ENCODE results near the gene DCLK3.

The DCLK3 gene

GRCh38 chr3:36792342-36792741 is 28.0 kb upstream of the DCLK3 start:
- no peak overlapping the region for H3K27ac ChIP-seq (ENCODE audit: low read depth, low read length)
- H3K4me3 ChIP-seq (ENCODE audit: low read depth, low read length): no peak overlapping the region
- peaks cover 4% of the 10 kb centered on the region for H3K4me1 ChIP-seq (ENCODE audit: control insufficient read depth, insufficient read depth, low read length, unreplicated experiment)
- H3K27me3 ChIP-seq (ENCODE audit: insufficient read depth, low read length): peaks cover 41% of the 10 kb centered on the region
- no peak overlapping the region for H2AFZ ChIP-seq (ENCODE audit: low read length, unreplicated experiment)
- H3K79me2 ChIP-seq (ENCODE audit: control insufficient read depth, insufficient read depth, low read length, unreplicated experiment): no peaks in the 10 kb centered on the region
- no peaks in the 10 kb centered on the region for H3K36me3 ChIP-seq (ENCODE audit: insufficient read depth, low read length)

- Histone ChIP-seq H3K79me2 (ENCODE audit: control insufficient read depth, insufficient read depth, low read length, unreplicated experiment) (no peaks in the 10 kb centered on the region), H3K4me1 (ENCODE audit: control insufficient read depth, insufficient read depth, low read length, unreplicated experiment) (no peaks in the 10 kb centered on the region), H3K27me3 (ENCODE audit: insufficient read depth, low read length) (peaks cover 41% of the 10 kb centered on the region), H3K27ac (ENCODE audit: low read depth, low read length) (no peak overlapping the region), H3K36me3 (ENCODE audit: insufficient read depth, low read length) (no peaks in the 10 kb centered on the region), H3K4me3 (ENCODE audit: low read depth, low read length) (no peak overlapping the region), H2AFZ (ENCODE audit: low read length, unreplicated experiment) (no peak overlapping the region)
These were observed 26.4 kb upstream of the DCLK3 start for GRCh38 chr3:36790765-36791164.

- no peak overlapping the region for H3K27ac ChIP-seq (ENCODE audit: low read depth, low read length)
- no peak overlapping the region for H2AFZ ChIP-seq (ENCODE audit: low read length, unreplicated experiment)
- peaks cover 38% of the 10 kb centered on the region for H3K27me3 ChIP-seq (ENCODE audit: insufficient read depth, low read length)
These were observed 22.9 kb upstream of the DCLK3 start for GRCh38 chr3:36786921-36787890.

GRCh38 chr3:36784138-36784635 is 19.8 kb upstream of the DCLK3 start:
- no peak overlapping the region for H3K27ac ChIP-seq (ENCODE audit: low read depth, low read length)
- no peaks in the 10 kb centered on the region for H3K4me1 ChIP-seq (ENCODE audit: control insufficient read depth, insufficient read depth, low read length, unreplicated experiment)
- no peak overlapping the region for H3K4me3 ChIP-seq (ENCODE audit: low read depth, low read length)
- H3K79me2 ChIP-seq (ENCODE audit: control insufficient read depth, insufficient read depth, low read length, unreplicated experiment): no peaks in the 10 kb centered on the region
- no peaks in the 10 kb centered on the region for H3K36me3 ChIP-seq (ENCODE audit: insufficient read depth, low read length)
- H2AFZ ChIP-seq (ENCODE audit: low read length, unreplicated experiment): no peak overlapping the region
- H3K27me3 ChIP-seq (ENCODE audit: insufficient read depth, low read length): peaks cover 15% of the 10 kb centered on the region

More at GRCh38 chr3:36786921-36787890, 22.9 kb upstream of the DCLK3 start:
- H3K4me1 ChIP-seq (ENCODE audit: control insufficient read depth, insufficient read depth, low read length, unreplicated experiment): no peaks in the 10 kb centered on the region
- H3K79me2 ChIP-seq (ENCODE audit: control insufficient read depth, insufficient read depth, low read length, unreplicated experiment): no peaks in the 10 kb centered on the region
- H3K4me3 ChIP-seq (ENCODE audit: low read depth, low read length): no peak overlapping the region
- H3K36me3 ChIP-seq (ENCODE audit: insufficient read depth, low read length): no peaks in the 10 kb centered on the region

GRCh38 chr3:36777424-36778218 is 13.3 kb upstream of the DCLK3 start:
- Histone ChIP-seq H3K4me1 (ENCODE audit: control insufficient read depth, insufficient read depth, low read length, unreplicated experiment) (no peaks in the 10 kb centered on the region), H3K79me2 (ENCODE audit: control insufficient read depth, insufficient read depth, low read length, unreplicated experiment) (no peaks in the 10 kb centered on the region), H3K27ac (ENCODE audit: low read depth, low read length) (no peak overlapping the region), H2AFZ (ENCODE audit: low read length, unreplicated experiment) (no peak overlapping the region), H3K36me3 (ENCODE audit: insufficient read depth, low read length) (no peaks in the 10 kb centered on the region), H3K4me3 (ENCODE audit: low read depth, low read length) (no peak overlapping the region), H3K27me3 (ENCODE audit: insufficient read depth, low read length) (peaks cover 36% of the 10 kb centered on the region)

DNA sequence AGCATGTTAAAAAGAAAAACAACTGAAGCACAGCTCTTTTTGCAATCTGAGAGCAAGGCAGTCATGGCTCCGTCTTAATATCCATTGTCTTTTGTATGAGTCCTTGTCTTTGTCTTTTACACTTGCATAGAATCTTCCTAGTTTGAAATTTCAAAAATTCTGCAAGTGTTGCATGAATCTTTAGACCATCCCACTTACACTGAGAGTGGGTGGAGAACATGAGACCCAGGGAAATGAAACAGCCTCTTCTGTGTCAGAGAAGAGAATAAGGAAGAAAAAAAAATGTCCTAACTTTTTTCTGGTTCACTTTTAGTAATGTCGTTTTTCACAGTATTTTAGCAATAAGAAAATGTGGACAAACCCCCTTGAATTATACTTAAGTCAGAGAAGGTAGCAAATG is 12.1 kb upstream of the DCLK3 start:
- H3K4me1 ChIP-seq (ENCODE audit: control insufficient read depth, insufficient read depth, low read length, unreplicated experiment): no peaks in the 10 kb centered on the region
- H3K27ac ChIP-seq (ENCODE audit: low read depth, low read length): no peak overlapping the region
- H3K36me3 ChIP-seq (ENCODE audit: insufficient read depth, low read length): no peaks in the 10 kb centered on the region
- no peaks in the 10 kb centered on the region for H3K79me2 ChIP-seq (ENCODE audit: control insufficient read depth, insufficient read depth, low read length, unreplicated experiment)
- H3K27me3 ChIP-seq (ENCODE audit: insufficient read depth, low read length): peaks cover 43% of the 10 kb centered on the region
- no peak overlapping the region for H2AFZ ChIP-seq (ENCODE audit: low read length, unreplicated experiment)
- H3K4me3 ChIP-seq (ENCODE audit: low read depth, low read length): no peak overlapping the region

GRCh38 chr3:36774052-36774451 is 9.7 kb upstream of the DCLK3 start:
- H3K79me2 ChIP-seq (ENCODE audit: control insufficient read depth, insufficient read depth, low read length, unreplicated experiment): no peaks in the 10 kb centered on the region
- no peak overlapping the region for H3K4me3 ChIP-seq (ENCODE audit: low read depth, low read length)
- peaks cover 61% of the 10 kb centered on the region for H3K27me3 ChIP-seq (ENCODE audit: insufficient read depth, low read length)
- H3K27ac ChIP-seq (ENCODE audit: low read depth, low read length): no peak overlapping the region
- no peaks in the 10 kb centered on the region for H3K4me1 ChIP-seq (ENCODE audit: control insufficient read depth, insufficient read depth, low read length, unreplicated experiment)
- no peak overlapping the region for H2AFZ ChIP-seq (ENCODE audit: low read length, unreplicated experiment)
- H3K36me3 ChIP-seq (ENCODE audit: insufficient read depth, low read length): no peaks in the 10 kb centered on the region

GRCh38 chr3:36771931-36772330 is 7.6 kb upstream of the DCLK3 start:
- no peaks in the 10 kb centered on the region for H3K36me3 ChIP-seq (ENCODE audit: insufficient read depth, low read length)
- H3K27me3 ChIP-seq (ENCODE audit: insufficient read depth, low read length): peaks cover 69% of the 10 kb centered on the region
- H3K4me3 ChIP-seq (ENCODE audit: low read depth, low read length): no peak overlapping the region
- H3K27ac ChIP-seq (ENCODE audit: low read depth, low read length): no peak overlapping the region
- H2AFZ ChIP-seq (ENCODE audit: low read length, unreplicated experiment): no peak overlapping the region
- no peaks in the 10 kb centered on the region for H3K4me1 ChIP-seq (ENCODE audit: control insufficient read depth, insufficient read depth, low read length, unreplicated experiment)
- H3K79me2 ChIP-seq (ENCODE audit: control insufficient read depth, insufficient read depth, low read length, unreplicated experiment): no peaks in the 10 kb centered on the region

DNA sequence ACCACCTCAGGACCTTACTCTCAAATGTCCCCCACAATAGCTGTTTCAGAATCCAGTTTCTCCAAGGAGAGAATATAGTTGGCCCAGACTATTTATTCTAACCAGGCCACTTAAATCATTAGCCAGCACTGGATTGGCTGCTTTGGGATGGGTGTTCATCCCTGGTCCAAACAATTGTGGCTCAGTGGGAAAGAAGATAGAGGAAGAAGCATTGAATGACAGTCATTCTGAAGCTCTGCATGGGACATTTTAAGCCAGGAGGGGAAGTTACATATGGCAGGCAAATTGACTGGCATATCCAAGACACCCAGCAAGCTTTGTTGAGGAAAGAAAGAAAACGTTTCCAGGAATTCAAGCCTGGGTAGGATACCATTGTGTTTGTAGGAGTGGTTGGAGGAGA is 5.6 kb upstream of the DCLK3 start:
- Histone ChIP-seq H3K36me3 (ENCODE audit: insufficient read depth, low read length) (no peaks in the 10 kb centered on the region), H3K4me3 (ENCODE audit: low read depth, low read length) (no peak overlapping the region), H3K79me2 (ENCODE audit: control insufficient read depth, insufficient read depth, low read length, unreplicated experiment) (no peaks in the 10 kb centered on the region), H3K4me1 (ENCODE audit: control insufficient read depth, insufficient read depth, low read length, unreplicated experiment) (no peaks in the 10 kb centered on the region), H2AFZ (ENCODE audit: low read length, unreplicated experiment) (no peak overlapping the region), H3K27me3 (ENCODE audit: insufficient read depth, low read length) (peaks cover 72% of the 10 kb centered on the region), H3K27ac (ENCODE audit: low read depth, low read length) (no peak overlapping the region)

GRCh38 chr3:36765104-36765503 is 751 bp upstream of the DCLK3 start:
- H3K36me3 ChIP-seq (ENCODE audit: insufficient read depth, low read length): no peaks in the 10 kb centered on the region
- peaks cover 94% of the 10 kb centered on the region for H3K27me3 ChIP-seq (ENCODE audit: insufficient read depth, low read length)
- H2AFZ ChIP-seq (ENCODE audit: low read length, unreplicated experiment): no peak overlapping the region

More at GRCh38 chr3:36765104-36765503, 751 bp upstream of the DCLK3 start:
- Histone ChIP-seq H3K4me3 (ENCODE audit: low read depth, low read length) (no peak overlapping the region), H3K4me1 (ENCODE audit: control insufficient read depth, insufficient read depth, low read length, unreplicated experiment) (no peaks in the 10 kb centered on the region), H3K79me2 (ENCODE audit: control insufficient read depth, insufficient read depth, low read length, unreplicated experiment) (no peaks in the 10 kb centered on the region), H3K27ac (ENCODE audit: low read depth, low read length) (no peak overlapping the region)

Data from ACC112 (cell line).